Ureter (tissue), 1 donor: ENCODE data around the gene EDEM3. TPM values are rescaled to one million over a fixed set of nuclear protein-coding genes. Genes with fewer than 3 reads are reported as not detected.

Experiments used
- DNase-seq: peaks from one replicate; pipeline ENCODE4 v3.0.0-alpha.2; 2020; ENCODE audit warnings: low spot score
- total RNA-seq: library from RNA; stranded (reverse); gene quantifications from one replicate; pipeline ENCODE4 v1.2.4, GENCODE V29; 2023
- donor health status: DM: yes; HTN: yes; CAD: no.

The EDEM3 gene
- total RNA-seq, 1 donor from 2014 or later: 35.4 TPM

DNA sequence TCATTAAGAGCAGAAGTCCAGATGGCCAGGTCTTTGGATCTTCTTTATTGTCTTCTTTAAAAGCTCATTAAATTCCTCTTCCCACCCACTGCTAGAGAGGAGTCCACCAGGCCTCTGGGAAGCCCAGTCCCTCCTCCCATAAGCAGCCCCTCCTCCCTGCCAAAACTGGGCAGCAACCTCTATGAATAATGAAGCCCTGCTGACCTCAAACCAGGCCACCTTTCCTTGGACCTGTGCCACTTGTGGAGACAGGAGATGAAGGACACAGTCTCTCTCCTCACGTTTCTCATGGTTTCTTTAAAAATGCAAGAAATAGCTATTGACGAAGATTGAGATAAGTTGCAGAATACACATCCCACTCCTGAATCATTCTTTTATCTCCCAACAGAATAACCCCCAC, 112.8 kb downstream of the EDEM3 start:
- no peak for DNase-seq

GRCh38 chr1:184640505-184640904, 114.2 kb downstream of the EDEM3 start:
- no peak for DNase-seq

Other genes starting within 250 kb of the EDEM3 start
- 41.1 TPM for gene NIBAN1, start 219.7 kb upstream of the EDEM3 start, total RNA-seq